Upper lobe of right lung (tissue), 1 donor: Measurements from ENCODE around the gene WNK2. TPM values are rescaled to one million over a fixed set of nuclear protein-coding genes. Genes with fewer than 3 reads are reported as not detected.
A peak's percentile ranks its signal among the peaks of the same experiment; 100 is the strongest.

ENCODE experiments used
- ATAC-seq: fragments of 200-7000 bp; cut with Tn5 transposase; one replicate; pipeline ENCODE4 v1.9.1; 2020; ENCODE audit warnings: mild to moderate bottlenecking, moderate library complexity
- DNase-seq: peaks from one replicate; pipeline ENCODE4 v3.0.0-alpha.2; 2020
- H3K27ac ChIP-seq: fragments of 200-600 bp; one replicate; pipeline ENCODE4 v1.8.0; 2022
- H3K27me3 ChIP-seq: fragments of 200-600 bp; one replicate; pipeline ENCODE4 v1.8.0; 2022; ENCODE audit warnings: mild to moderate bottlenecking
- H3K36me3 ChIP-seq: fragments of 200-600 bp; one replicate; pipeline ENCODE4 v1.8.0; 2022
- H3K4me1 ChIP-seq: fragments of 200-600 bp; one replicate; pipeline ENCODE4 v1.8.0; 2022
- H3K4me3 ChIP-seq: fragments of 200-600 bp; one replicate; pipeline ENCODE4 v1.8.0; 2022; ENCODE audit warnings: mild to moderate bottlenecking
- H3K9me3 ChIP-seq: fragments of 200-600 bp; one replicate; pipeline ENCODE4 v1.8.0; 2022
- CTCF ChIP-seq: fragments of 200-600 bp; IDR thresholded peaks from one replicate; pipeline ENCODE4 v1.8.0; 2022; ENCODE audit warnings: antibody characterized with exemption
- intact Hi-C: fragments of 100-400 bp; cut with DNase I; formaldehyde crosslinking; loops from one replicate; pipeline ENCODE4 v1.11.0; 2022
- total RNA-seq: library from RNA; stranded (reverse); fragmentation: NEBNext Ultra II Directional; extraction: Animal tissue kit (Norgen Biotek cat#: 25700); gene quantifications from one replicate; pipeline ENCODE4 v1.2.1, GENCODE V29; 2021
- donor health status: DM: no; HTN: yes; CAD: no; lungs with severe emphysema.

Gene WNK2
- total RNA-seq, 1 donor from 2014 or later: 0.35 TPM

- no peak for DNase-seq
Measured at GRCh38 chr9:93267091-93267541, 83.2 kb downstream of the WNK2 start.

GRCh38 chr9:93267681-93268505, 84.0 kb downstream of the WNK2 start:
- Histone ChIP-seq H3K36me3 (no peaks in the 10 kb centered on the region), H3K4me1 (no peaks in the 10 kb centered on the region), H3K27ac (no peak overlapping the region), H3K9me3 (no peaks in the 10 kb centered on the region), H3K4me3 (no peak overlapping the region), H3K27me3 (peaks cover 11% of the 10 kb centered on the region)
- intact Hi-C loops: no loop called here
- DNase-seq (peak; percentile 30), ATAC-seq (no peak)
- TF ChIP-seq CTCF: no peak

More at GRCh38 chr9:93267091-93267541, 83.2 kb downstream of the WNK2 start:
- intact Hi-C loops: no loop called here
- Histone ChIP-seq H3K4me3 (no peak overlapping the region), H3K4me1 (no peaks in the 10 kb centered on the region), H3K27me3 (peaks cover 11% of the 10 kb centered on the region), H3K36me3 (no peaks in the 10 kb centered on the region), H3K9me3 (no peaks in the 10 kb centered on the region), H3K27ac (no peak overlapping the region)
- no peak for TF ChIP-seq CTCF
- no peak for ATAC-seq

GRCh38 chr9:93268551-93269314, 84.8 kb downstream of the WNK2 start:
- peaks cover 11% of the 10 kb centered on the region for H3K27me3 ChIP-seq
- H3K27ac ChIP-seq: no peak overlapping the region
- H3K4me3 ChIP-seq: no peak overlapping the region
- intact Hi-C loops: no loop called here
- no peaks in the 10 kb centered on the region for H3K9me3 ChIP-seq
- no peak for ATAC-seq
- TF ChIP-seq CTCF: no peak
- DNase-seq: peak; percentile 40
- no peaks in the 10 kb centered on the region for H3K4me1 ChIP-seq
- no peaks in the 10 kb centered on the region for H3K36me3 ChIP-seq

- H3K27ac ChIP-seq: no peak overlapping the region
- TF ChIP-seq CTCF: no peak
- H3K9me3 ChIP-seq: no peaks in the 10 kb centered on the region
- intact Hi-C loops: no loop called here
- no peak for DNase-seq
- no peaks in the 10 kb centered on the region for H3K4me1 ChIP-seq
- ATAC-seq: no peak
- no peaks in the 10 kb centered on the region for H3K36me3 ChIP-seq
- no peak overlapping the region for H3K4me3 ChIP-seq
- H3K27me3 ChIP-seq: peaks cover 11% of the 10 kb centered on the region
Measured at GRCh38 chr9:93270976-93271375, 87.0 kb downstream of the WNK2 start.

GRCh38 chr9:93276973-93277372, 93.0 kb downstream of the WNK2 start:
- Histone ChIP-seq H3K9me3 (no peaks in the 10 kb centered on the region), H3K4me1 (no peaks in the 10 kb centered on the region), H3K27me3 (no peaks in the 10 kb centered on the region), H3K4me3 (no peak overlapping the region), H3K27ac (no peak overlapping the region), H3K36me3 (no peaks in the 10 kb centered on the region)
- ATAC-seq (no peak), DNase-seq (no peak)
- no peak for TF ChIP-seq CTCF
- intact Hi-C loops: no loop called here
